Occipital lobe (tissue), 2 donors: ENCODE measurements around the gene MYLK3. TPM values are rescaled to one million over a fixed set of nuclear protein-coding genes. Genes with fewer than 3 reads are reported as not detected.
"Not testable (repeated sequence)": the region's sequence is repeated elsewhere in the genome, so short reads cannot be mapped to it uniquely, and the experiment has no call there.

Source experiments
- DNase-seq: peaks from one replicate; lab custom pipeline; 2025; lab: John Stamatoyannopoulos, UW
- total RNA-seq: library from RNA; depleted of rRNA; stranded (reverse); fragments of >200 nt; gene quantifications from one replicate; pipeline ENCODE4 v1.2.3, GENCODE V29; 2014

The MYLK3 gene
- 0.78 TPM for total RNA-seq

- DNase-seq = no peak
Measured at GRCh38 chr16:46747777-46748651, at the start of gene MYLK3. MYLK3 (minus strand) TSS chr16:46748344; CDS start chr16:46748193, 151 bp downstream.

GRCh38 chr16:46797501-46797900 lies 49.4 kb upstream of the MYLK3 start:
- DNase-seq = no peak

- DNase-seq = no peak
Measured at GRCh38 chr16:46796764-46797269, 48.7 kb upstream of the MYLK3 start.

- DNase-seq = no peak
Measured at GRCh38 chr16:46793841-46794240, 45.7 kb upstream of the MYLK3 start.

GRCh38 chr16:46790599-46791270 lies 42.6 kb upstream of the MYLK3 start:
- DNase-seq = no peak

- peak; percentile 25 for DNase-seq
Measured at GRCh38 chr16:46789499-46790414, 41.6 kb upstream of the MYLK3 start.

GRCh38 chr16:46788891-46789474 lies 40.8 kb upstream of the MYLK3 start:
- no peak for DNase-seq

GRCh38 chr16:46787909-46788308 lies 39.8 kb upstream of the MYLK3 start:
- DNase-seq = no peak

GRCh38 chr16:46785076-46785845 lies 37.1 kb upstream of the MYLK3 start:
- no peak for DNase-seq

GRCh38 chr16:46784569-46784968 lies 36.4 kb upstream of the MYLK3 start:
- DNase-seq = not testable (repeated sequence)

GRCh38 chr16:46783800-46784199 lies 35.7 kb upstream of the MYLK3 start:
- DNase-seq = no peak

- DNase-seq = no peak
Measured at GRCh38 chr16:46782320-46782719, 34.2 kb upstream of the MYLK3 start.

- DNase-seq = no peak
Measured at GRCh38 chr16:46777804-46778203, 29.7 kb upstream of the MYLK3 start.

GRCh38 chr16:46775214-46775613 lies 27.1 kb upstream of the MYLK3 start:
- DNase-seq = no peak

- DNase-seq = no peak
Measured at GRCh38 chr16:46774743-46775177, 26.6 kb upstream of the MYLK3 start.

GRCh38 chr16:46772463-46772862 lies 24.3 kb upstream of the MYLK3 start:
- DNase-seq = no peak

- no peak for DNase-seq
Measured at GRCh38 chr16:46768809-46769208, 20.7 kb upstream of the MYLK3 start.

GRCh38 chr16:46765050-46765449 lies 16.9 kb upstream of the MYLK3 start:
- no peak for DNase-seq

- DNase-seq = peak; percentile 6
Measured at GRCh38 chr16:46763147-46763546, 15.0 kb upstream of the MYLK3 start.

GRCh38 chr16:46762583-46762982 lies 14.4 kb upstream of the MYLK3 start:
- no peak for DNase-seq
